SK-N-SH (cell line): ENCODE data around the gene TBC1D1. TPM values are rescaled to one million over a fixed set of nuclear protein-coding genes. Genes with fewer than 3 reads are reported as not detected.

Experiments
- CTCF ChIA-PET: fragments of 300-600, 350-600 bp; formaldehyde crosslinking; extraction: SDS; loops from one replicate; lab custom pipeline; 2021; lab: Yijun Ruan, JAX
- POLR2A ChIA-PET: fragments of 350-600 bp; sonication (Branson Sonifier 250); formaldehyde crosslinking; extraction: SDS; loops from one replicate; lab custom pipeline; 2020; ENCODE audit warnings: antibody characterized with exemption, inconsistent platforms; lab: Yijun Ruan, JAX
- DNase-seq: peaks from one replicate; pipeline ENCODE4 v3.0.0; 2012
- H2AFZ ChIP-seq: fragments of 200-600 bp; sonication (generic); 2 replicates; pipeline ENCODE4 v1.8.1; 2016; ENCODE audit warnings: antibody characterized with exemption, mild to moderate bottlenecking, low read depth
- H3F3A ChIP-seq: fragments of 200-600 bp; sonication (generic); replicated peaks from 2 replicates; pipeline ENCODE3; 2016; ENCODE audit warnings: antibody characterized with exemption, mild to moderate bottlenecking; ENCODE audit not compliant: insufficient read depth
- H3K27ac ChIP-seq, 2 experiments: fragments of 200-500 bp in 1 of 2; fragments of 200-600 bp in 1 of 2; sonication (Bioruptor generic) in 1 of 2; sonication (generic), shearing (Covaris generic) in 1 of 2; 2 replicates each; pipeline versions ENCODE4 v1.5.1 to v1.6.1; 2014 to 2016; ENCODE audit warnings: low read depth in 2 of 2, inconsistent platforms in 1 of 2, low read length in 1 of 2, mild to moderate bottlenecking in 1 of 2, mixed read lengths in 1 of 2
- H3K27me3 ChIP-seq: fragments of 200-600 bp; sonication (generic), shearing (Covaris generic); 2 replicates; pipeline ENCODE4 v1.6.1; 2016; ENCODE audit warnings: mixed run types; ENCODE audit not compliant: insufficient read depth
- H3K36me3 ChIP-seq, 2 experiments: fragments of 200-500 bp in 1 of 2; fragments of 200-600 bp in 1 of 2; sonication (Bioruptor generic) in 1 of 2; sonication (generic) in 1 of 2; replicated peaks in 1 of 2; 2 replicates each; pipeline versions ENCODE3 to v1.5.1; 2014 to 2016; ENCODE audit warnings: low read length in 1 of 2, mild to moderate bottlenecking in 1 of 2; ENCODE audit not compliant: insufficient read depth in 2 of 2, control insufficient read depth in 1 of 2
- H3K4me1 ChIP-seq, 2 experiments: fragments of 200-500 bp in 1 of 2; fragments of 200-600 bp in 1 of 2; sonication (Bioruptor generic) in 1 of 2; sonication (generic), shearing (Covaris generic) in 1 of 2; 2 replicates each; pipeline versions ENCODE4 v1.5.1 to v1.6.1; 2014 to 2016; ENCODE audit warnings: low read depth in 1 of 2, low read length in 1 of 2, mixed run types in 1 of 2; ENCODE audit not compliant: insufficient read depth in 2 of 2, control insufficient read depth in 1 of 2
- H3K4me2 ChIP-seq: fragments of 200-600 bp; sonication (generic), shearing (Covaris generic); 2 replicates; pipeline ENCODE4 v1.6.1; 2017; ENCODE audit warnings: mixed run types
- H3K4me3 ChIP-seq, 2 experiments: fragments of 200-500 bp in 1 of 2; fragments of 200-600 bp in 1 of 2; sonication (Bioruptor generic) in 1 of 2; sonication (generic), shearing (Covaris generic) in 1 of 2; 2 replicates each; pipeline versions ENCODE4 v1.5.1 to v1.8.1; 2014 to 2016; ENCODE audit warnings: low read depth in 2 of 2, inconsistent platforms in 1 of 2, low read length in 1 of 2, mild to moderate bottlenecking in 1 of 2, mixed read lengths in 1 of 2, moderate library complexity in 1 of 2
- H3K79me2 ChIP-seq: fragments of 200-600 bp; sonication (generic); 2 replicates; pipeline ENCODE4 v1.8.1; 2017; ENCODE audit warnings: mild to moderate bottlenecking; ENCODE audit not compliant: insufficient read depth
- H3K9ac ChIP-seq: fragments of 200-600 bp; sonication (generic); 2 replicates; pipeline ENCODE4 v1.6.1; 2017; ENCODE audit warnings: mixed run types
- H3K9me2 ChIP-seq: fragments of 200-600 bp; sonication (generic); 2 replicates; pipeline ENCODE4 v1.6.1; 2017; ENCODE audit warnings: mixed run types
- H3K9me3 ChIP-seq: fragments of 200-600 bp; sonication (generic); 2 replicates; pipeline ENCODE4 v1.6.1; 2017; ENCODE audit warnings: mixed run types, mild to moderate bottlenecking, moderate library complexity
- H4K20me1 ChIP-seq: fragments of 200-600 bp; sonication (generic); 2 replicates; pipeline ENCODE4 v1.6.1; 2017; ENCODE audit warnings: mild to moderate bottlenecking, mixed run types; ENCODE audit not compliant: insufficient read depth
- CHD2 ChIP-seq: fragments of 150-350 bp; IDR thresholded peaks from 2 replicates; pipeline ENCODE4 v1.6.1; 2018; ENCODE audit warnings: low read length; ENCODE audit not compliant: partially characterized antibody
- ELF1 ChIP-seq: IDR thresholded peaks from 2 replicates; pipeline ENCODE4 v1.4.0; 2012
- EZH2phosphoT487 ChIP-seq: fragments of 200-600 bp; sonication (generic); IDR thresholded peaks from 2 replicates; pipeline ENCODE4 v1.6.1; 2017; ENCODE audit warnings: low read depth, mixed run types, mild to moderate bottlenecking, antibody characterized with exemption, moderate library complexity, borderline replicate concordance
- IRF3 ChIP-seq: fragments of 150-350 bp; IDR thresholded peaks from 2 replicates; pipeline ENCODE4 v1.6.1; 2016; ENCODE audit warnings: mild to moderate bottlenecking, low read depth, low read length
- RAD21 ChIP-seq: IDR thresholded peaks from 2 replicates; pipeline ENCODE4 v1.6.1; 2012; ENCODE audit warnings: mild to moderate bottlenecking, low read length
- REST ChIP-seq: IDR thresholded peaks from 2 replicates; pipeline ENCODE4 v1.6.1; 2012; ENCODE audit warnings: mild to moderate bottlenecking, low read depth, low read length, moderate library complexity
- TEAD4 ChIP-seq: IDR thresholded peaks from 2 replicates; pipeline ENCODE4 v1.4.0; 2012; ENCODE audit warnings: mild to moderate bottlenecking, borderline replicate concordance; ENCODE audit not compliant: insufficient read depth
- USF2 ChIP-seq: fragments of 150-350 bp; IDR thresholded peaks from 2 replicates; pipeline ENCODE4 v1.6.1; 2017; ENCODE audit warnings: antibody characterized with exemption, low read length, low read depth, borderline replicate concordance
- ZBTB33 ChIP-seq: IDR thresholded peaks from 2 replicates; pipeline ENCODE4 v1.4.0; 2012; ENCODE audit warnings: low read depth, borderline replicate concordance
- WGBS: methylation state at CpG from one replicate; pipeline ENCODE4 v1.1.6; 2017; ENCODE audit warnings: low lambda C conversion rate; 5-methylcytosine and 5-hydroxymethylcytosine counted together
- polyA plus RNA-seq, 3 experiments: library from polyadenylated mRNA; depleted of rRNA; stranded (reverse); fragments of >200 nt; gene quantifications; 2 replicates each; pipeline ENCODE4 v1.2.3, GENCODE V29; 2012

The TBC1D1 gene
- polyA plus RNA-seq, 1 of the 3 experiments (the other 2 are of a cell fraction), result 29.8 TPM

GRCh38 chr4:38080061-38080974 lies 189.4 kb downstream of the TBC1D1 start:
- Histone ChIP-seq H3K4me2 (no peak overlapping the region), H3K9me2 (no peaks in the 10 kb centered on the region)
- no peak for DNase-seq

More at GRCh38 chr4:38080061-38080974, 189.4 kb downstream of the TBC1D1 start:
- Histone ChIP-seq H3K79me2 (no peaks in the 10 kb centered on the region), H3K9me3 (no peaks in the 10 kb centered on the region), H3F3A (peaks cover 9% of the 10 kb centered on the region), H3K9ac (no peak overlapping the region), H4K20me1 (no peaks in the 10 kb centered on the region), H2AFZ (no peak overlapping the region), H3K4me3 (no peak overlapping the region), H3K36me3 (peaks cover 0 to 5% of the 10 kb centered on the region in 2 experiments), H3K27me3 (no peaks in the 10 kb centered on the region), H3K4me1 (peaks cover 0 to 19% of the 10 kb centered on the region in 2 experiments; a peak in 3 of 4 replicates), H3K27ac (no peak overlapping the region; a peak in 1 of 4 replicates)
- WGBS, result 94% methylated on average over 14 of the region's 14 CpGs
- TF ChIP-seq IRF3, result no peak
- TF ChIP-seq EZH2phosphoT487, result no peak
- TF ChIP-seq RAD21, result no peak
- TF ChIP-seq USF2, result no peak
- TF ChIP-seq CHD2, result no peak
- TF ChIP-seq REST, result no peak
- TF ChIP-seq ZBTB33, result no peak
- TF ChIP-seq ELF1, result no peak
- TF ChIP-seq TEAD4, result no peak
- CTCF ChIA-PET, result interaction anchor here (0.6 to 1.5 kb wide), 3 partner anchors 9 to 100 kb away, joined by 3 to 4 read pairs (median 3); no protein-coding TSS in a partner anchor
- POLR2A ChIA-PET, result no interaction called here
